T-helper 9 cell (primary cell): Measurements from ENCODE around the gene SERPINH1.

Experiments used
- DNase-seq: peaks from one replicate; pipeline ENCODE4 v3.0.0-alpha.2; 2020

Gene SERPINH1

GRCh38 chr11:75598900-75599299, 36.8 kb downstream of the SERPINH1 start:
- no peak for DNase-seq

- DNase-seq, result no peak
These were observed 38.3 kb downstream of the SERPINH1 start for GRCh38 chr11:75600356-75600755.

- DNase-seq, result no peak
These were observed 39.4 kb downstream of the SERPINH1 start for GRCh38 chr11:75601494-75601893.

DNA sequence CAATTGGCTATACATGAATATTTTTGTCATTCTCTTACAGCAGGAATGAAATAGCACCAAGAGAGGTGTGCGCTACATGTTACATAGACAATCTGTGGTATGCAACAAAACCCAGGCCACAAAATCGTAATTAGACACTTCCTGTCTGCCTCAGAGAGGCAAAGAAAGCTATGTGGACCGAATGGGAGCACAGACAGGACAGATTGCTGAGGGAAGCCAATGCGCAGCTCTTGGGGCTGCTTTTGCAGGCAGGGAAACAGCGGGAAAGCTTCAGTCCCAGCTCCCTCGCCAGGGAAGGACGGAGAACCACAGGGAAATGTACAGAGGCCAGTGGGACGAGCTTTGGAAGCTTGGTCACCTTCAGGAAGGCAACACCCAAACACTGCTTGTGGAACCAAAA, 40.9 kb downstream of the SERPINH1 start:
- DNase-seq, result no peak

DNA sequence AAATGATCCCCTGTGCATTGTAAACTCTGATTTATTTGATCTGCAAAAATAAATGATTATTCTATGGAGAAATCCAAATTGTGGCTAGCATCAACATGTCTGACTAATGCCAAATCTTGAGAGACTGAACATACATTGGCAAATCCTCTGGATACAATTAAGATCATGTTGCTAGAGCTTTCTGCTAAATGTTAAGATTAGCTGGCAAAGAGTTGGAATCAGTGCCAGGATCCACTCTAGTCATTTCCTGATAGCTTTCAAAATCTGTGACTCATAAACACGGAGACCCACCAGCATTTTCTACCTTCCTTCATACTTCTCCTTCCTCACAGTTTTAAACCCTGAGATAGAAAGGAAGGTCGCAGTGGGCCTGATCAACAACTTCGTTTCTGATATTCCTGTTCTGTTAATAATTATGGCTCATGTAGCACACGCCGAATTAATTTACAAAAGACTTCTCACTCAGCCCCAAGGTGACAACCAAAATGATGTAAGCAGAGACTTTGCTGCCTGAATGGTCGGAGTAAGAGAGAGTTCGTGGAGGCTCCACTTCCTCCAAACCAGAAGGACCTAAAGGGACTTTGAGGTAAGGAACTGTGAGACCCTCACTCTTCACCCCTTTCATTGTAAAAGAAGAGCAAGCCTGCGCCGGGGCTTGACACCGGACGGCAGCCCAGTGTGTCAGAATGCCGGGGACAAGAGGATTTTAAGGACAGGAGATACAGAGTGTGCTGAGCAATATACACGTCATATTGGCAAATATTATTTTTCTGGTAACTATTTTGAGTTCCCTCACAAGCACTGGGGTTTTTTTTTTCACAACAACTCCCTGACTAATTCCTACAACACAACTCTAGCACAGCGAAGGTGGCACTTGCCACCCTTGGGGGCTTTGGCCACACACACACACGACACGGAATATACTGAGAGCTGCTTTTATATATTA, 42.0 kb downstream of the SERPINH1 start:
- DNase-seq, result no peak

DNA sequence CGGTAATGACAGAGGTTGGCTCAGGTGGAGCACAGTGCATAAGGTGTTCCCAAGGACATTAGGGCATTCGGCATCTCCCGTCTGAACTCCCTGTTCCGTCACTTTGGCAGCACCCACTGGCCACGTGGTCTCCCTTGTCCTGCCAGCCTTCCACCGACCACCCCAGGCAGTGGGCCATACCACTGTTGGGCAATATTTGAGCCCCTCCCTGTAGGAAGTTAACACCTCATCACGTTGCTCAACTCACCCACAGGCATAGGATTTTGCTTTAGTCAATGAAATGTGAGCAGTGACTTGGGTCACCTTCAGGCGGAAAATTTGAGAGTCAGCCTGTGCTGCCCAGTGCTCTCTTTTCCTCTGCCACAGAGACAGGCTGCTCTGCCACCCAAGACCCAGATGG, 44.0 kb downstream of the SERPINH1 start:
- DNase-seq, result no peak

- no peak for DNase-seq
These were observed 49.8 kb downstream of the SERPINH1 start for GRCh38 chr11:75611823-75612222.

GRCh38 chr11:75615751-75616150, 53.7 kb downstream of the SERPINH1 start:
- DNase-seq, result no peak

DNA sequence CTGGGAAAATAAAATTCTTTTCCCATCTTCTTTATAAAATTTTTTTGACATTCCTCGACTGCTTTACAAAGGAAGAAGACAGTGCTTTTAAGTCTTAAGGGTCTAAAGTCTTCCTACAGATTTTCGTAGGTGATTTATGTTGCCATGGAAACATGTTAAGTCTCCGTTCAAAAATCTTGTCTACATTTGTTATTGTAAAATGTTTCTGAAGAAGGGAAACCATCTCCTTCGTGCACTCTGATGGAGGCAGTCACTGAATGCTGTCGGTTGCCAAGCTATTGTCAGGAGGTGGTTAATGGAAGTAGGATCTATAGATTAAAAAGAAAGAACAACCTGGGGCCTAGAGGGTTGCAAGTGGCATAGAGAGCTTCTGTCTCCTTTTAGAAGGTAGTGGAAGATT, 54.2 kb downstream of the SERPINH1 start:
- DNase-seq, result no peak
